GM23338 (cell line): ENCODE results near the gene MIPEP.

ENCODE experiments used
- CTCF ChIP-seq, 2 experiments: fragments of 200-600 bp in 1 of 2; sonication (generic) in 1 of 2; conservative IDR thresholded peaks; 2 replicates each; pipeline versions ENCODE4 v1.5.1 to v1.6.1; 2016 to 2017; ENCODE audit warnings: antibody characterized with exemption in 2 of 2, low read depth in 2 of 2, mild to moderate bottlenecking in 2 of 2, moderate library complexity in 1 of 2
- EZH2phosphoT487 ChIP-seq: fragments of 200-600 bp; sonication (generic); IDR thresholded peaks from one replicate; pipeline ENCODE4 v1.8.1; 2018; ENCODE audit warnings: antibody characterized with exemption; ENCODE audit not compliant: unreplicated experiment
- REST ChIP-seq: IDR thresholded peaks from one replicate; pipeline ENCODE4 v1.6.1; 2018; ENCODE audit warnings: antibody characterized with exemption; ENCODE audit not compliant: unreplicated experiment

- TF ChIP-seq EZH2phosphoT487: no peak
- no peak for TF ChIP-seq CTCF (conservative IDR thresholded peaks at IDR 0.05; ENCODE audit: low read depth in 2 of 2)
- TF ChIP-seq REST: no peak
Measured at GRCh38 chr13:23915308-23915707, 26.1 kb upstream of the MIPEP start.
